Glutamatergic neuron (in vitro differentiated cells): ENCODE results near the gene NEMP1. TPM values are rescaled to one million over a fixed set of nuclear protein-coding genes. Genes with fewer than 3 reads are reported as not detected.

ENCODE experiments used
- DNase-seq: peaks from one replicate; pipeline ENCODE4 v3.0.0; 2022
- H3K27ac Mint-ChIP-seq: one replicate; pipeline ENCODE4 v1.8.0; 2020; ENCODE audit warnings: mild to moderate bottlenecking, mixed read lengths, inconsistent platforms; ENCODE audit not compliant: unreplicated experiment
- H3K27me3 Mint-ChIP-seq: one replicate; pipeline ENCODE4 v1.8.0; 2020; ENCODE audit warnings: mild to moderate bottlenecking, moderate library complexity, mixed read lengths, inconsistent platforms; ENCODE audit not compliant: unreplicated experiment
- H3K36me3 Mint-ChIP-seq: one replicate; pipeline ENCODE4 v1.8.0; 2020; ENCODE audit warnings: mild to moderate bottlenecking, mixed read lengths, inconsistent platforms; ENCODE audit not compliant: unreplicated experiment
- H3K4me1 Mint-ChIP-seq: one replicate; pipeline ENCODE4 v1.8.0; 2020; ENCODE audit warnings: mild to moderate bottlenecking, low read depth, mixed read lengths, inconsistent platforms; ENCODE audit not compliant: unreplicated experiment
- H3K4me3 Mint-ChIP-seq: one replicate; pipeline ENCODE4 v1.8.0; 2020; ENCODE audit warnings: mild to moderate bottlenecking, mixed read lengths, inconsistent platforms; ENCODE audit not compliant: unreplicated experiment
- H3K9me3 Mint-ChIP-seq: one replicate; pipeline ENCODE4 v1.8.0; 2020; ENCODE audit warnings: mild to moderate bottlenecking, moderate library complexity, mixed read lengths, inconsistent platforms; ENCODE audit not compliant: unreplicated experiment
- total RNA-seq: library from RNA; stranded (reverse); fragmentation: NEBNext Ultra II Directional; extraction: Animal tissue kit (Norgen Biotek cat#: 25700); gene quantifications from one replicate; pipeline ENCODE4 v1.2.1, GENCODE V29; 2021; ENCODE audit not compliant: unreplicated experiment
- TF ChIP-seq, protein P1 (sequence below): fragments of 200-600 bp; sonication (generic); IDR thresholded peaks from one replicate; pipeline ENCODE4 v1.5.0; 2021; ENCODE audit not compliant: partially characterized antibody, unreplicated experiment

NEMP1 gene
- total RNA-seq, 1 donor from 2014 or later: 11.5 TPM

- Mint-ChIP-seq H3K9me3 (no peaks in the 10 kb centered on the region), H3K36me3 (no peaks in the 10 kb centered on the region), H3K27ac (no peak overlapping the region), H3K4me3 (no peak overlapping the region), H3K27me3 (no peaks in the 10 kb centered on the region), H3K4me1 (no peaks in the 10 kb centered on the region)
- TF ChIP-seq, protein P1, sequence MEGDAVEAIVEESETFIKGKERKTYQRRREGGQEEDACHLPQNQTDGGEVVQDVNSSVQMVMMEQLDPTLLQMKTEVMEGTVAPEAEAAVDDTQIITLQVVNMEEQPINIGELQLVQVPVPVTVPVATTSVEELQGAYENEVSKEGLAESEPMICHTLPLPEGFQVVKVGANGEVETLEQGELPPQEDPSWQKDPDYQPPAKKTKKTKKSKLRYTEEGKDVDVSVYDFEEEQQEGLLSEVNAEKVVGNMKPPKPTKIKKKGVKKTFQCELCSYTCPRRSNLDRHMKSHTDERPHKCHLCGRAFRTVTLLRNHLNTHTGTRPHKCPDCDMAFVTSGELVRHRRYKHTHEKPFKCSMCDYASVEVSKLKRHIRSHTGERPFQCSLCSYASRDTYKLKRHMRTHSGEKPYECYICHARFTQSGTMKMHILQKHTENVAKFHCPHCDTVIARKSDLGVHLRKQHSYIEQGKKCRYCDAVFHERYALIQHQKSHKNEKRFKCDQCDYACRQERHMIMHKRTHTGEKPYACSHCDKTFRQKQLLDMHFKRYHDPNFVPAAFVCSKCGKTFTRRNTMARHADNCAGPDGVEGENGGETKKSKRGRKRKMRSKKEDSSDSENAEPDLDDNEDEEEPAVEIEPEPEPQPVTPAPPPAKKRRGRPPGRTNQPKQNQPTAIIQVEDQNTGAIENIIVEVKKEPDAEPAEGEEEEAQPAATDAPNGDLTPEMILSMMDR: no peak
- DNase-seq: no peak
Observed at GRCh38 chr12:57039016-57039798, 39.4 kb downstream of the NEMP1 start.

GRCh38 chr12:57037264-57037663 is 41.3 kb downstream of the NEMP1 start:
- peak overlapping the region; percentile 16 for H3K4me3 Mint-ChIP-seq
- H3K27me3 Mint-ChIP-seq: no peaks in the 10 kb centered on the region
- no peak overlapping the region for H3K27ac Mint-ChIP-seq
- no peaks in the 10 kb centered on the region for H3K4me1 Mint-ChIP-seq
- TF ChIP-seq, protein P1: no peak
- no peaks in the 10 kb centered on the region for H3K9me3 Mint-ChIP-seq
- DNase-seq: no peak
- H3K36me3 Mint-ChIP-seq: no peaks in the 10 kb centered on the region

- TF ChIP-seq, protein P1: no peak
- H3K27ac Mint-ChIP-seq: no peak overlapping the region
- DNase-seq: no peak
- peaks cover 6% of the 10 kb centered on the region for H3K4me1 Mint-ChIP-seq
- no peaks in the 10 kb centered on the region for H3K27me3 Mint-ChIP-seq
- H3K4me3 Mint-ChIP-seq: no peak overlapping the region
- H3K9me3 Mint-ChIP-seq: no peaks in the 10 kb centered on the region
- no peaks in the 10 kb centered on the region for H3K36me3 Mint-ChIP-seq
Observed at GRCh38 chr12:57033431-57033830, 45.2 kb downstream of the NEMP1 start.

- H3K36me3 Mint-ChIP-seq: no peaks in the 10 kb centered on the region
Observed at GRCh38 chr12:57031789-57032188, 46.8 kb downstream of the NEMP1 start.

More at GRCh38 chr12:57031789-57032188, 46.8 kb downstream of the NEMP1 start:
- Mint-ChIP-seq H3K27ac (no peak overlapping the region), H3K9me3 (no peaks in the 10 kb centered on the region), H3K4me1 (peaks cover 16% of the 10 kb centered on the region), H3K27me3 (no peaks in the 10 kb centered on the region), H3K4me3 (no peak overlapping the region)
- TF ChIP-seq, protein P1: no peak
- no peak for DNase-seq
